Measurements from ENCODE around the gene CHD9NB. TPM values are rescaled to one million over a fixed set of nuclear protein-coding genes. Genes with fewer than 3 reads are reported as not detected.
"Not testable (repeated sequence)": the region's sequence is repeated elsewhere in the genome, so short reads cannot be mapped to it uniquely, and the experiment has no call there.

Gene CHD9NB
- total RNA-seq, 1 experiment from 2014 or later = 1.8 TPM

DNA sequence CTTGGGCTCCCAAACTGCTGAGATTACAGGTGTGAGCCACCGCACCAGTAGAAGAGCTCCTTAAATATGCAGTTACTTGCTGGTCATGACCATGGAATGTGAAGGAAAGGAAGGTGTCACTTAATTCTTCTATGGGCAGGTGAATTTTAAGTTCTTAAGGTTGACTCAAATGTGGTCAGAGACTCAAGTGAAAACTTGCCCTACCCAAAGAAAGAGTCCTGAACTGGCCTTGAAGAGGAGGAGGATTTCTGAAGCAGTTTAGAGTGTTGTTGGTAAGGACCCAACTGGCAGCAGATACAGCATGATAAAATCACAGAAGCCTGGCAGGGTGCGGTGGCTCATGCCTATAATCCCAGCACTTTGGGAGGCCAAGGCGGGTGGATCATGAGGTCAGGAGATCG lies 31.4 kb upstream of the CHD9NB start:
- DNase-seq (ENCODE audit: low read depth) = no peak

DNA sequence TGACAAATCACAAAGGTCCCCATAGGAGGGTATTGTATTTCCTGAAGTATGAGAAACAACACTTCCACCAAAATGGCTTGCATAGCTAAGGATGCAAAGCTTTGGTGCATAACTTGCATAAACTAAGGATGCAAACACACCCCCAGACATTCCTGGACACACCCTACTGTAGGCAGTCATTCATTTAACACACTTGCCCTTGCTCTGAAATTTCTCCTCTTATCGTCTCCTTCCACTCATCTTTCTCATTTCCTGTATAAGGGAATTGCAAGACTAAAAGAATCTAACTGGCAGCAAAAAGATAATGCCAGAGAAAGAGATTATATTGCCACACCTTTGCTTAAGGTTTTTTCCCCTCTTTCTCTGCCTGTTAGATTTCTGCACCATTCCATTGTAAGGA lies 30.4 kb upstream of the CHD9NB start:
- no peak for DNase-seq (ENCODE audit: low read depth)

- no peak for DNase-seq (ENCODE audit: low read depth)
Observed at GRCh38 chr16:53082509-53082908, 29.8 kb upstream of the CHD9NB start.

- no peak for DNase-seq (ENCODE audit: low read depth)
Observed at GRCh38 chr16:53081686-53082407, 29.1 kb upstream of the CHD9NB start.

DNA sequence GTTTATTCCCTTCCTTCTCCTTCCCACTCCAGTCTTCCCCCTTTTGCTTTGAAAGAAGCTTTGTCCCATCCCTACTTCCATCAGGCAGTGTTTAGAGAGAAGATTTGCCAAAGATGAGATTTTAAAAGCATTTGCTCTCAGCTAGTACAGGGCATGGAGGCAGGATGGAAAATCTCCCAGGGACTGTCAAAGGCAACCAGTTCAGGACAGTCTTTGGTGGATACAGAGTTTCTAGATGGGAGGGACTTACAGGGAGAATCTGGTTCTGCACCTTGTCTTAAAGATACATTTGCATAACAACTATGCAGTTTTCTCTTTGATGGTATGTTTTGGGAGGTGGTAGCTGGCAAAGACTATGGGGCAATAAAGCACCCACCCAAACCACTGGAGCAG lies 28.3 kb upstream of the CHD9NB start:
- no peak for DNase-seq (ENCODE audit: low read depth)

DNA sequence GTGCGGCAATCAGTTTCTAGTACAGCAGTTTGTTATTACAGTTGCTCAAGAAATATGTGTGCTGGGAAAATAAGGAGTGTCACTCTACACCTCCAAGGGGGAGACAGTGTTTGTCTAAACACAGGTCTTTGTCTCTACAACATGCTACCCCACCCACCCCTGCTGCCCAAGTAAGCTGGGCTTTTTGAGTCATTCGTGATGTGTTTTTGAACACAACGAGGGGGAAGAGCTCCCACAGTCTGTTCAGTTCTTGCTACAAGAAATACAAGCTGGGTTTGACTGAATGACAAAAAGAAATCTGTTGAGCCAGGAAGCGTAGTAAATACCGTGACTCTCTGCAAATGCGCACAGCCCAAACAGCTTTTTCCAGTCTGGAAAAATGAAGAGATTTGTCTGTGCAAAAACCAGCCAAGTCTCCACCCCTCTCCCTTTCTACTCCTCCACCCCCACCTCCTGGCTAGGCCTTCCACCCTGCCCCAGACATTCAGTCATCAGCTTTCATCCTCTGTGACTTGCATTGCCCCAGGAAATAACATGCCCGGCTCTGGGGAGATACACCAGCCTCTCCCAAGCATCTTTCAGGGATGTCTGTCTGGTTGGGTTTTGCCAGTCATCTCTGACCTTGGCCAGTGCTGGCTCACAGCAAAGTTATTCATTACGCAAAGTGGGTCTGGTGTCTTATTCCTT lies 27.8 kb upstream of the CHD9NB start:
- peak; percentile 83 for DNase-seq (ENCODE audit: low read depth)

- no peak for DNase-seq (ENCODE audit: low read depth)
Observed at GRCh38 chr16:53078765-53079485, 26.2 kb upstream of the CHD9NB start.

GRCh38 chr16:53078247-53078646 lies 25.6 kb upstream of the CHD9NB start:
- no peak for DNase-seq (ENCODE audit: low read depth)

GRCh38 chr16:53075461-53075860 lies 22.8 kb upstream of the CHD9NB start:
- not testable (repeated sequence) for DNase-seq (ENCODE audit: low read depth)

- not testable (repeated sequence) for DNase-seq (ENCODE audit: low read depth)
Observed at GRCh38 chr16:53074296-53074695, 21.6 kb upstream of the CHD9NB start.

DNA sequence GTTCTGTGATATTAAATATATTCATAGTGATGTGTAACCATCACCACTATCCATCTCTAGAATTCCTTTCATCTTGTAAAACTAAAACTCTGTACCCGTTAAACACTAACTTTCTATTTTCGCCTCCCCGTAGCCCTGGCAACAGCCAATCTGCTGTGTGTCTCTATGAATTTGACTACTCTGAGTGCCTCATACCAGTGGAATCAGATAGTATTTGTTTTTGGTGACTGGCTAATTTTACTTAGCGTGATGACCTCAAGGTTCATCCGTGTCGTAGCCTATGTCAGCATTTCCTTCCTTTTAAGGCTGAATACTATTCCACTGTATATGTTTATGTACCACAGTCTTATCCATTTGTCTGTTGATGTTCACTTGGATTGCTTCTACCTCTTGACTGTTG lies 20.3 kb upstream of the CHD9NB start:
- DNase-seq (ENCODE audit: low read depth) = no peak

DNA sequence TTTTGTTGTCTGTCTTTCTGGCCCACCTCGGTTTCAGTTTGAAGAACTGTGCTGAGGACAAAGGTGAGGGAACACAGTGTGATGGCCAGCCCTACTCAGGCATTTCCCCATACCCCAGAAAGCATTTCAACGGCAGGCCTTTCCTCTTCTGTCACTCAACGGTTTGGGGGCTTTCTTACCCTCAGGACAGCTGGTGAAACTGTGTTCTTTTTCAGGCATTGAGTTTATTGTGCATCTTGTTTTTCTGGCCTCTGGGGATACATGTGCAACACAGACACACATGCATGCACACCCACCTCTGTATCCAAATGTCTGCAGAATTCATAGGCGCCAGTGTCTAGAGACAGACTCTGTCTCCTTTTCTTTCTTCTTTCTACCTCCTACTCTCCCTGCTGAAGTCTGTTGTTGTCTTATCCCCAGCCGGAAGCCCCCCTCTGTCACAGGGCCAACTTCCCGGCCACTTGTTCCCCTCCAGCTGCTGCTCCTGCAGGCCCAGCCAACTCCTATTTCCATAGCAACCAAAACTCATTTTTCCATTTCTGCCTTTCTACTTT lies 19.1 kb upstream of the CHD9NB start:
- peak; percentile 71 for DNase-seq (ENCODE audit: low read depth)

DNA sequence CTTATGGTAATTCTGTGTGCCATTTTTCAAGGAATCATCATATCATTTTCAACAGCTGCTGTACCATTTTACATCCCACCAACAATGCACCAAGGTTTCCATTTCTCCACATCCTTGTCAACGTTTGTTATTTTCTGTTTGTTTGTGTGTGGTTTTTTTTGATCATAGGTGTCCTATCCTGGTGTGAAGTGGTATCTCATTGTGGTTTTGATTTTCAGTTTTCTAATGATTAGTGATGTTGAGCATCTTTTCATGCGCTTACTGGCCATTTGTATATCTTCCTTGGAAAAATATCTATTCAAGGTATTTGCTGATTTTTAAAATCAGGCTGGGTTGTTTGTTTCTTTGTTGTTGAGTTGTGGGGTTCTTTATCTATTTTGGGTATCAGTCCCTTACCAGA lies 17.1 kb upstream of the CHD9NB start:
- DNase-seq (ENCODE audit: low read depth) = no peak

DNA sequence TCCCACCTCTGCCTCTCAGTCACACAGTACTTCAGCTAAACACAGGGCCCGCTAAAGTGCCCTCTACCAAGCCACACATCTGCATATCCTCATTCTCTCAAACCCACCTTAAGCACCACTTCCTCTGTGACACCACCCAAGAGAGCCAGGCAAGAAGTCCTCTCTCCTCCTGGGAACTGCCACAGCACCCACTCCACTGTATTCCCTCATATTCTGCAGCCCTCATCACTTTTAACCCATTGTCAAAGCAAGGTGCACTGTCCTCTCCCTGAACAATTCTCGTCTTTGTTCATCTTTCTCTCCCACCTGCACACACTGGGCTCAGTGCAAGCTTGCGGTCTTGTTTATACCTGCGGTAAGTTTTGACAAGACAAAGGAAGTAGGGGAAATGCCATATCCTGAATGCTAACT lies 15.7 kb upstream of the CHD9NB start:
- DNase-seq (ENCODE audit: low read depth) = no peak

- no peak for DNase-seq (ENCODE audit: low read depth)
Observed at GRCh38 chr16:53067675-53068074, 15.0 kb upstream of the CHD9NB start.

DNA sequence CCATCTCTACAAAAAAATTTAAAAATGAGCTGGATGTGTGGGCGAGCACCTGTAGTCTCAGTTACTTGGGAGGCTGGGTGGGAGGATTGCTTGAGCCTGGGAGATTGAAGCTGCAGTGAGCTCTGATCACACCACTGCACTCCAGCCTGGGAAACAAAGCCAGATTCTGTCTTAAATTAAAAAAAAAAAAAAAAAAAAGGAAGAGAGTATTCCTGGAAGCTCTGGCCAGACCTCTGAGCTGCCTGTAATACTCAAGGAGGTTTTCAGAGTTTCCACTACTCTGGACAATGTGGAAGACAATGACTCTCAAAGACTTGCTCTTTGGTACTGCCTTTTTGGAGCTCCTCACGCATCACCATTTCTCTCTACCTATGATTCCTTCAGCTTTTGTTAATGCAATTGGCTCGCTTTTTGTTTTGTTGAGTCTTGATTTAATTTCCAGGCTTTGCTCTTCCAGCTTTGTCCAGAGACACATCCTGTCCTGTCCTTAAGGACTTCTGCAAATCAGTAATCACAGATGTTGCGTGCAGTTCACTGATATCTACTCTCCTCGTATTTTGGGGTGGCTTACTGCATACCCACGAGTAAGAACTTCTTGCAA lies 12.9 kb upstream of the CHD9NB start:
- no peak for DNase-seq (ENCODE audit: low read depth)

DNA sequence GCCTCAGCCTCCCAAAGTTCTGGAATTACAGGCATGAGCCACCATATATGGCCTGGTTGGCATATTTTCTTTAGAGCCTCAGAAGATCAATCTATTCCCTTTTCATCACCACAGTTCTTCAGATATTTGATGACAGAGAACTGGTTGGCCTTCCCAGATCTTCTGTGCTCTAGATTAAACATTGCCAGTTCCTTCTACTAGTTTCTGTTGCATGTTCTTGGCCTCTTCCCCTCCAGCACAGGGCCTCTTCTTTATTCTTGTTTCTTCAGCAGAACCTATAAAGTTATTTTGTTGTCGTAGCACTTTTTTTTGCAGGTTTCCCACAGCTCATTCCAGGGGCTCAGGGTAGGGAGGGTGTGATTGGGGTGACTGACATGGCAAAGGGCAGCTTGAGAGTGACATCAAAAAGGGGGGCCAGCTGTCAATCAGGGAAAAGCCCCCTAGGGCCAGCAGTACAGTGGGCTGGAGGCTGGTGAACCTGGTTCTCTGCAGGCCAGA lies 11.4 kb upstream of the CHD9NB start:
- no peak for DNase-seq (ENCODE audit: low read depth)

- DNase-seq (ENCODE audit: low read depth) = no peak
Observed at GRCh38 chr16:53061701-53062159, 9.0 kb upstream of the CHD9NB start.

- DNase-seq (ENCODE audit: low read depth) = no peak
Observed at GRCh38 chr16:53061256-53061655, 8.6 kb upstream of the CHD9NB start.

DNA sequence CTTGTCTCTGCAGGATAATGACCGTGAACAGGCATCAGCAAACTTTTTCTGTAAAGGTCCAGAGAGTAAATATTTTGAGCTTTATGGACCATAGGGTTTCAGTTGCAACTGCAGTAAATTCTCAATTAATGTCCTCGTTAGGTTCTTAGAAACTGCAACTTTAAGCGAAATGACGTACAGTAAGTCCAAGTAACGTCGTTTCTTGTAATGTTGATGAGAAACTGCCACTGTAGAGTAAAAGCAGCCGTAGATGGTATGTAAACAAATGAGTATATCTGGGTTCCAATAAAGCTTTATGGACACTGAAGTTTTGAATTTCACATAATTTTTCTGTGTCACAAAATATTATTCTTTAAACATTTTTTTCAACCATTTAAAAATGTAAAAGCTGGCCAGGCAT lies 7.0 kb upstream of the CHD9NB start:
- no peak for DNase-seq (ENCODE audit: low read depth)

DNA sequence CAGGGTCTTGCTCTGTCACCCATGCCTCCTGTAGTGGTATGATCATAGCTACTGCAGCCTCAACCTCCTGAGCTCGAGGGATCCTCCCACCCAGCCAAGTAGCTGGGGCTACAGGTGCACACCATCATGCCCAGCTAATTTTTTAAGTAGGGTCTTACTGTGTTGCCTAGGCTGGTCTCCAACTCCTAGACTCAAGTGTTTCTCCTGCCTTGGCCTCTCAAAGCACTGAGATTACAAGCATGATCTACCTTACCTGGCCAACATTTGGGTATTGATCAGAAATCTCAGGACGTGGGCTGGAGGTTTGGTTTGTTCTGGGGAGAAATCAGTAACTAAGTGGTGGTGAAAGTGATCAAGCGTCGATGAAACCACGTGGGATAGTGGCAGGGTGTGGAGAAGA lies 6.2 kb upstream of the CHD9NB start:
- no peak for DNase-seq (ENCODE audit: low read depth)

DNA sequence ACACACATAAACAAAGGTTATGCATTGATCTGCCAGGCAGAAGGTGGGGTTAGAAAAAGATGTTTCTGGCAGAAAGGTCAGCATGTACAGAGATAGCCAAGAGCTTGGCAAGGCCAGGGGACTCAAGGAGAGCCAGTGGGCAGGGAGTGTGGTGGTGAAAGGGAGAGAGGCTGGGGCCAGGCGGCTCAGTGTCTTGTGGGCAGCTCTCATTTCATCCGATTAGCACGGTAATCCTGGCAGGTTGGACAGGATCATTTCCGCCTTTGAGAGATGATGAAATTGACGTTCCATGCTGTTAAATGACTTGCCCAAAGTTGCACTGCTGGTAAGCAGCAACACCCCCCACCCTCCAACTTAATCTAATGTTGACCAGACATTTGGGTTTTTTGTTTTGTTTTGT lies 5.7 kb upstream of the CHD9NB start:
- DNase-seq (ENCODE audit: low read depth) = no peak
